ENCODE results near the gene QSER1.

Gene QSER1

GRCh38 chr11:32890843-32891656, 1.6 kb upstream of the QSER1 start:
- DNase-seq (ENCODE audit: low spot score), result no peak

- no peak for DNase-seq (ENCODE audit: low spot score)
These were observed 805 bp upstream of the QSER1 start for GRCh38 chr11:32891657-32892354.

GRCh38 chr11:32893093-32893342, 407 bp downstream of the QSER1 start:
- DNase-seq (ENCODE audit: low spot score), result no peak

DNA sequence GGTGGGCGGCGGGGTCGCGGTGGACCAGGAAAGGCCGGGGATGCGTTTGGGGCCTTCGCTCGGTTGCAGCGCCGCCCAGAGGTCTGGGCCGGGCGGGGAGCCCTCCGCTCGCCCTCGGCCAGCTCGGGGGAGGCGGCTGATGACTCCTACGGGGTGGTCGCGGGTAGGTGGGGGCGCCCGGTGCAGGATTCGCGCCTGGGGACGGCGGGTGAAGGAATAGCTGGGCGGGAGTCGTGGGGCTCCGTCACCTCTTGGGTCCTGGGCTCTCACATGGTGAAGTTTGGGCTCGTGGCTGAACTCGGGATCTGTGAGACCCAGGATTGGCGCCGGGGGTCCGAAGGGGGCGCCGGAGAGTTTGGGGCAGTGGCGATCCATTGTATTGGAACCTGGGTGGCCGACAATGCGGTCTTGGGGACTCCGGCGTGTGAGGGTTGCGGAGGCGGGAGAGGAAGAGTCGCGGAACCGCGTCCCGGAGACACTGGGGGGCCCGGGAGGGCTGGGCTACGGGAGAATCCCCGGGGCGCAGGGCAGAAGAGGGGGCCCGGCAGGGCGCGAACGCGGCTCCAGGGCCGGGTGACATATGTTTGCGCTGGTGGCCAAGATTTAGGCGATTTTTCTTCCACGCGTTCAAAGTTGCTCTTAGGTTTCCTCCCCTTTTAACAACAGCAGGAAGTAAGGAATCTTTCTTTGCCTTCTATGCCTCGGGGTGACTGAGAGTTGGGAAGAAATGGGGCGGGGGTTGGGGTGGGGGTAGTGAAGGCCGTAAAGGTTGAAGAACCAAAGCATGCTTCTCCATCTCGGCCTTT, 935 bp downstream of the QSER1 start:
- peak; percentile 48 for DNase-seq (ENCODE audit: low spot score)

DNA sequence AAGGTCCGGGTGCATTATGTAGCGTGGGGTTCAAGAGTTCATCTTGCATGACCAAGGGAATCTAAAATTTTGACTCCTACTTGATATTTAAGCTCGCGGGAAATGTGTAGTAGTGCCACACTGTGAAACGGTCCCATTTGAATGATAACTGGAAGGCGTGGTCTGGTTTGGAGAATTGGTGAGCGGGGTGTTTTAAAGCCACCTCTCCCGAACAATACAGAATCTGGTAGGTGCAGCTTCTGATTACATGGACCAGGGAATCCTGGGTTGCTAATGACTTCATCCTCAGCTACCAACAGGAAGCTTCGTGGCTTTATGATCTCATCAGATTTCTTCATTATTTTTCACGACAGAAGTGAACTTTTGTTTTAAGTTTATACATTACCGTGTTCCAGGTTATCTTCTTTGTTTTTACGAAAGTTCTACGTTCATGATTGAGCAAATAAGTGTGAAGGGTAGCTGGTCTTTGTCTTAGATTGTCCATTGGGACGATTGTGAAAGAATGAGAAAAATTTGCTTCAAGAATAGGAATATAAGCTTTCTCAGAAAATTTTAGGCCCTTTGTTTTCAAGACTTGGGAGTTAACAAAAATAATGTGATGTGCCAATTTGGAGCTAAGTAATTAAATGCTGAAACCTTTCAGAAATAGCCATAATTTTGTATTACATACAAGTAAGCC, 1.7 kb downstream of the QSER1 start:
- peak; percentile 33 for DNase-seq (ENCODE audit: low spot score)

DNA sequence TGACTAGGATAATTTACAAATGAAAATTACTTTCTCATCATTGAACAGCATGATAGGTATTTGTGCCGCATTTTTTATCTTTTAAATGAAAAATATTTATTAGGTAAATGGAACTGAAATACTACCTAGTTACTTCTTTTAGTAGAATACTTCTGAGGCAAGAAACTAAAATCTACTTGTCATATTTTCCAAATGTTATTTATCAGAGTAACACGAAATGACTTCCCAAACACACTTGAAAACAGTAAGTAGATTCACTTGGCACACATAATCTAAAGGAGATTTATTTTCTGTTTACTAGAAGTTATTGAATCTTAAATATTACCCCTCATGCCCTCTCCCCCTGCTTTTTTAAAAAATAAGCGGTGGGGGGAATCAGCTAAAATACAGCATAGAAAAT, 2.3 kb downstream of the QSER1 start:
- no peak for DNase-seq (ENCODE audit: low spot score)

- no peak for DNase-seq (ENCODE audit: low spot score)
These were observed 2.9 kb downstream of the QSER1 start for GRCh38 chr11:32895471-32895870.

- no peak for DNase-seq (ENCODE audit: low spot score)
These were observed 4.5 kb downstream of the QSER1 start for GRCh38 chr11:32897103-32897502.

DNA sequence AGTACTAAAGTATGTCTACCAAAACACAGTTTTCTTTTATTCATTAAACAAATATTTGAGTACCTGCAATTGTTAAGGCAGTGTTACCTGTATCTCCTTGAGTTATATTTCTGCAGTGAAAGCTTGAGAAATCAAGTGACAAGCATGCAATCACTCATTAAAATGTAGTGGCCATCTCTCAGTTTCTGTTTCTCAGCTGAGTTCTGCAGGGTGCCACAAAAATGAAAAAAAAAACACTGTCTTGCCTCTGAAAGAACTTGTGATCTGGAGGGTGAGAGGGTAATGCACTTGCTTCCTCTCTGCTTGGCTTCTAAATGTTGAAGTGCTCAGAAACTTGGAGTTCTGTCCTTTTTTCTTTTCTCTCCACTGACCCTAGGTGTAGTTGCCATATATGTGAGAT, 6.8 kb downstream of the QSER1 start:
- DNase-seq (ENCODE audit: low spot score), result no peak

DNA sequence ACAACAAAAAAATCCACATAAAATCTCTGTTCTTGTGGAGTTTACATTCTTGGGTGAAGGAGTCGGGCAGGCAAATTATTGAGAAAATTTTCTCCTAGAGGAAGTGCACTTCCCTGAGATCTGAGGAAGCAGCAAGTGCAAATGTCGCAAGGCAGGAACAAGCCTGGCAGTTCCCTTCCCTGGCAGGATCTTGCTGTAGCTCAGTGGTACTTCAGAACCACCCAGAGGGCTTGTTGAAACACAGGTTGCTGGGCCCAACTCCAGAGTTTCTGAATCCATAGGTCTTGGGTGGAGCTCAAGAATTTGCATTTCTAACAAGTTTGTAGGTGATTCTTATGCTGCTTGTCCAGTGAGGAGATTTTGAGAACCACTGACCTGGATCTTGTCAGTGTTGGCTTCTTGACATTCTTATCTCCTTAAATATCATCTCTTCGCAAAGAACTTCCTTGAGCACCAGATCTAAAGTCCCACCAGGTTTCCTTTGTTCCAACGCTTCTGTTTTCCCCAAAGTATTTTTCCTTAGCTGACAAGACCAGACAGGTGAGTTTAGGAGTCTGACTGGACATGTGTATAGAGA, 9.6 kb downstream of the QSER1 start:
- no peak for DNase-seq (ENCODE audit: low spot score)

DNA sequence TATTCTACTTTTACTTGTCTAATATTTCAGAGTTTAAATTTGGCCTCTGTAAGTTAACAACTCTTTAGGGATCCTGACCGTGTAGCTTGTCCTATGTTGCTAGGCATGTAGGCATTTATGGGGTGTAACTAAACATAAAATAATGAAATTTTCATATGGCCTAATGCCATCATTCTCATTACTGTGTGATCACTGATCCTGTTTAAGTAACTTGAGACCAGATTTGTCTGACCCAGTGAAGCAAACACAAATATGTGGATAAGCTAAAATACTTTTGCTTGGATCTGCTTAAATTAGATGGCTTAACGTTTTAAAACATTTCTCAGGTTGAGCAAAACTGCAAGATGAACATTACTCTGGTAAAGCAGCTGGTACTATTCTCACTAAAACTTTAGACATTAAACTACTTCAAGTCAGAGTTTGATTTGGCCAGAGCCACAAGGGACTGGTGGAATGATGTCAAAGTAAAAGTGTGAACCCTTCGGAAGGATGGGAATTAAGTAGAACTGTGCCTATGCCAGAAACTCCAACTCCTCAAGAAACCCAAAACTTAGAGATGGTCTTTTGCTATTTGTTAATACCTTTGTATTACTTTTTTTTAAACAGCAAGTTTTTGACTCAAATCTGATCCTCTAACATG, 12.5 kb downstream of the QSER1 start:
- DNase-seq (ENCODE audit: low spot score), result no peak

- no peak for DNase-seq (ENCODE audit: low spot score)
These were observed 16.0 kb downstream of the QSER1 start for GRCh38 chr11:32908619-32909018.

DNA sequence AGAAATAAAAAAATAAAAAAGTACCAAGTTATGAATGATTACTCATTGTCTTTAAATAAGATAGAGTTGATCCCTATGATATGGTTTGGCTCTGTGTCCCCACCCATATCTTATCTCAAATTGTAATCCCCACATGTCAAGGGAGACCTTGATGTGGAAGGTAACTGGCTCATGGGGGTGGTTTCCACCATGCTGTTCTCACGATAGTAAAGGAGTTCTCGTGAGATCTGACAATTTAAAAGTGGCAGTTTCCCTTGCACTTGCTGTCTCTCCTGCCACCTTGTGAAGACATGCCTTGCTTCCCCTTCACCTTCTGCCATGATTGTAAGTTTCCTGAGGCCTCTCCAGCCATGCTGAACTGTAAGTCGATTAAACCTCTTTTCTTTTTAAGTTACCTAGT, 18.8 kb downstream of the QSER1 start:
- no peak for DNase-seq (ENCODE audit: low spot score)

DNA sequence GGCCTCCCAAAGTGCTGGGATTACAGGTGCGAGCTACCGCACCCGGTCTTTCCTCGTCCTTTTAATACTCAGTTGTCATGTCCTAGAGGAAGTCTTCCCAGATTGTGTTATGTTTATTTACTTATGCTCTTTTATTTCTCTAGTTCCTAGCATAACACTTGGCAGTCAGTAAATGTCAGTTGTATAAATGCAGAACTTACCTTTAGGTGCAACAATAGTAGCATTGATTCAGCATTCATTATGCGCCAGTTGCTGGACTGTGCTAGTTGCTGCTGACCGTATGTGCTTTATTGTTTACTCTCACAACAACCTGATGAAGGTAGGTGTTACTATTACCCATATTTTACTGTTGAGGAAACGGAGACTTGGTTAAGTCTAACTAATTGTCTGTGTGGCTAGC, 20.8 kb downstream of the QSER1 start:
- no peak for DNase-seq (ENCODE audit: low spot score)

DNA sequence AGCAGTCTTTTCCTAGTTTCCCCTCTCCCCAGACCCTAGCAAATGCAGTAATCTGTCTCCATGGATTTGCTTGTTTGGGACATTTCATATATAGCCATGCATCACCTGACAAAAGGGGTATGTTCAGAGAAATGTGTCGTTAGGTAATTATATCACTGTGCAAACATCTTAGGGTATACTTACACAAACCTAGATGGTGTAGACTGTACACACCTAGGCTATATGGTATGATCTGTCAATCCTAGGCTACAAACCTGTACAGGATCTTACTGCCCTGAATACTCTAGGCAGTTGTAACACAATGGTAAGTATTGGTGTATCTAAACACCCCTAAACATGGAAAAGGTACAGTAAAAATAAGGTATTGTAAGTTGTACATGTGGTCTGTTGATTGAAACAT, 23.8 kb downstream of the QSER1 start:
- no peak for DNase-seq (ENCODE audit: low spot score)

DNA sequence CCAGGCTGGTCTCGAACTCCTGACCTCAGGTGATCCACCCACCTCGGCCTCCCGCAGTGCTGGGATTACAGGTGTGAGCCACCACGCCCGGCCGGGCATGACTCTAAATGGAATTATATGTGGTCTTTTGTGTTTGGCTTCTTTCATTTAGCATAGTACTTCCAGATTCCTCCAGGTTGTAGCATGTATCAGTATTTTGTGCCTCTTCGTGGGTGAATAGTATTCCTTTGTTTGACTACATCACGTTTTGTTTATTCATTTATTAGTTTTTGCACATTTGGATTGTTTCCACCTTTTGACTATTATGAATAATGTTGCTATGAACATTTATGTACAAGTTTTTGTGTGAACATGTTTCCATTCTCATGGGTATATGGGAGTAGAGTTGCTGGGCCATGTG, 24.4 kb downstream of the QSER1 start:
- no peak for DNase-seq (ENCODE audit: low spot score)

DNA sequence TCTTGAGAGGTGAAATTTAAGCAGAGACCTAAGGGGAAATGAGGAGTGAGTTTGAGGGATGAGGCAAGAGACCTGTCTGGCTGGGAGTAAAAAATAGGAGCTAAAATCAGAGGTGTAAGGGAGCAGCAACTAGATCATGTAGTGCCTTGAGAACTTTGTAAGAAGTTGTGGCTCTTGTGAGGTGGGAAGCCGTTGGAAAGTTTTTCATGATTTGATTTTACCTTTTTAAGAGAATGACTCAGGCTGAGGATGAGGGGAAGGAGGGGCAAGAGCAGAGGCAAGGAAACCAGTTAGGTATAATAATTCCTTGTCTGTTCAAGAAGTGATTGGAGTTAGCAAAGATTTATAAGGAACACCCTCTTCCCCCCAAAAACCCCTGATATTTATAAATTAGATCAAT, 25.8 kb downstream of the QSER1 start:
- no peak for DNase-seq (ENCODE audit: low spot score)

- DNase-seq (ENCODE audit: low spot score), result no peak
These were observed 26.7 kb downstream of the QSER1 start for GRCh38 chr11:32919338-32919737.

DNA sequence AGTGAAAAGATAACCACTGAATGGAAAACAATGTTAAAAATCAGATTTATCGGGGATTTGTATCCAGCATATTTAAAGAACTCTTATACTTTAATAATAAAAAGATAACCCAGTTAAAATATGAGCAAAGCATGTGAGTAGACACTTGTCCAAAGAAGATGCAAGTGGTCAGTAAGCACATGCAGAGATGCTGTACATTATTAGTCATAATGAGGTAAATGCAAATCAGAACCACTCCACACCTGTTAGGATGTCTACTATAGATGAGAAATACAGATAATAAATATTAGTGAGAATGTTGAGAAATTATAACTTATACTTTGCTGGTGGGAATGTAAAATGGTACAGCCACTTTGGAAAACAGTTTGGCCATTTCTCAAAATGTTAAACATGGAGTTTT, 28.0 kb downstream of the QSER1 start:
- DNase-seq (ENCODE audit: low spot score), result no peak

GRCh38 chr11:32921204-32921603, 28.6 kb downstream of the QSER1 start:
- no peak for DNase-seq (ENCODE audit: low spot score)

DNA sequence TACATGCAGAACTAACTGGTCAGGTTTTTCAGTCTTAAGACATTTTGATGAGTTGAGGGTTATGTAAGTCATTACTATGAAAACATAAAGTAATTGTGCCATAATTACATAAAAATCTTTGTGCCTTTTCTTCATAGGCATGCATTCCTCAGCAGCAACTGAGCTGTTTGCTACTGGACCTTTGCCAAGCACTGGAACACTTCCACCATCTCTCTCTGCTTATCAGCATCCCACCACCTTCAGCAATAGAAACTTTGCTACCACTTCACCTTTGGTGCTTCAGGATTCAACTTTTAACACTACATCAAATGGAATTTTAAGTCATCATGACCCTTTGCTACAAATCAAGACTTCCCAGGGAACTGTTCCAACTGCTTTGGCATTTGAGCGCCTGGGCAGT, 39.0 kb downstream of the QSER1 start:
- DNase-seq (ENCODE audit: low spot score), result no peak

DNA sequence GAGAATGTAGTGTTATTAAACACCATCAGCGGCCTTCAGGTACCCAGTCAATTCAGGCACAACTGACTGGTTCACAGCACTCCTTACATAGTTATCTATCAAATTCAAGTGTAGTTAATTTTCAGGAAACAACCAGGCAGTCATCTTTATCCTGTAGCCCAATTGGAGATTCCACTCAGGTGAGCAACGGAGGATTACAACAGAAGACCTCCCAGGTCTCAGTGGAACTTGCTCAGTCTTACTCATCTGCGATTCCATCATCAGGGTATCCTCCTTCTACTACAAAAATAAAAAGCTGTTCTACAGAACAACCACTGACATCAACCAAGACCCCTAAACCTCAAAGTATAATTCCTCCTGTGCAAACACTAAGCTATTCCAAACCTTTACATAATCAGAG, 39.6 kb downstream of the QSER1 start:
- no peak for DNase-seq (ENCODE audit: low spot score)

Data from globus pallidus (tissue), 1 donor.